B cell (primary cell): ENCODE results near the gene LRG1. TPM values are rescaled to one million over a fixed set of nuclear protein-coding genes. Genes with fewer than 3 reads are reported as not detected.

Experiments
- ATAC-seq: fragments of 200-7000 bp; cut with Tn5 transposase; one replicate; pipeline ENCODE4 v1.10.0; 2021; ENCODE audit warnings: low read depth, mild to moderate bottlenecking, moderate number of reproducible peaks, moderate library complexity
- CTCF ChIA-PET: fragments of 350-600 bp; sonication (Branson Sonifier 250); formaldehyde crosslinking; loops from one replicate; lab custom pipeline; 2021; ENCODE audit warnings: antibody characterized with exemption, inconsistent platforms; lab: Charles Lee
- POLR2A ChIA-PET: fragments of 350-600 bp; sonication (Branson Sonifier 250); formaldehyde crosslinking; loops from one replicate; lab custom pipeline; 2021; ENCODE audit warnings: antibody characterized with exemption; lab: Charles Lee
- DNase-seq: peaks from one replicate; pipeline ENCODE4 v3.0.0; 2013
- H2AFZ ChIP-seq: 2 replicates; pipeline ENCODE4 v1.6.1; 2012; ENCODE audit warnings: mild to moderate bottlenecking, low read depth, low read length; ENCODE audit not compliant: insufficient read depth, poor library complexity, severe bottlenecking
- H3K27ac ChIP-seq, 2 donors: 1 replicate in 1 of 2; 2 replicates in 1 of 2; pipeline ENCODE4 v1.5.1; 2012 to 2013; ENCODE audit warnings: low read length in 2 of 2, mild to moderate bottlenecking in 2 of 2, moderate library complexity in 1 of 2
- H3K27me3 ChIP-seq, 4 experiments: fragments of 200-600 bp in 1 of 4; sonication (generic) in 1 of 4; replicated peaks in 1 of 4; 1 replicate in 2 of 4; 2 replicates in 2 of 4; pipeline versions ENCODE4 v1.6.1 to v1.7.0; 2013 to 2016; ENCODE audit warnings: low read length in 3 of 4, mild to moderate bottlenecking in 2 of 4, mixed read lengths in 1 of 4, moderate library complexity in 1 of 4; ENCODE audit not compliant: insufficient read depth in 4 of 4, control insufficient read depth in 3 of 4; ENCODE audit errors: control extremely low read depth in 1 of 4
- H3K36me3 ChIP-seq, 2 experiments: replicated peaks in 1 of 2; 1 replicate in 1 of 2; 2 replicates in 1 of 2; pipeline versions ENCODE4 v1.6.1 to v1.7.1; 2013; ENCODE audit warnings: low read length in 1 of 2; ENCODE audit not compliant: insufficient read depth in 2 of 2, control insufficient read depth in 1 of 2; ENCODE audit errors: control extremely low read depth in 1 of 2, extremely low read depth in 1 of 2
- H3K4me1 ChIP-seq, 2 donors: fragments of 200-600 bp in 1 of 2; sonication (generic) in 1 of 2; 1 replicate in 1 of 2; 2 replicates in 1 of 2; pipeline versions ENCODE4 v1.5.1 to v1.6.1; 2013 to 2017; ENCODE audit warnings: low read length in 2 of 2; ENCODE audit not compliant: control insufficient read depth in 2 of 2, insufficient read depth in 2 of 2
- H3K4me2 ChIP-seq: replicated peaks from 2 replicates; pipeline ENCODE3; 2012; ENCODE audit warnings: mild to moderate bottlenecking, low read depth, low read length; ENCODE audit not compliant: poor library complexity, severe bottlenecking
- H3K4me3 ChIP-seq, 5 experiments: fragments of 200-600 bp in 1 of 5; sonication (generic) in 1 of 5; 1 replicate in 3 of 5; 2 replicates in 2 of 5; pipeline versions ENCODE4 v1.5.1 to v1.7.0; 2011 to 2016; ENCODE audit warnings: low read length in 4 of 5, mild to moderate bottlenecking in 4 of 5, low read depth in 2 of 5, control low read depth in 1 of 5, moderate library complexity in 1 of 5; ENCODE audit not compliant: insufficient read depth in 1 of 5; ENCODE audit errors: control extremely low read depth in 1 of 5, extremely low read depth in 1 of 5
- H3K79me2 ChIP-seq: fragments of 200-600 bp; sonication (generic); one replicate; pipeline ENCODE4 v1.6.0; 2016; ENCODE audit warnings: low read length; ENCODE audit not compliant: control insufficient read depth, insufficient read depth
- H3K9ac ChIP-seq: fragments of 200-600 bp; sonication (generic); 2 replicates; pipeline ENCODE4 v1.6.1; 2017; ENCODE audit warnings: mild to moderate bottlenecking, low read length, moderate library complexity
- H3K9me3 ChIP-seq, 3 donors: one replicate each; pipeline versions ENCODE4 v1.6.1 to v1.7.1; 2013; ENCODE audit warnings: low read length in 2 of 3; ENCODE audit not compliant: control insufficient read depth in 2 of 3, insufficient read depth in 1 of 3; ENCODE audit errors: control extremely low read depth in 1 of 3
- H4K20me1 ChIP-seq: 2 replicates; pipeline ENCODE4 v1.6.0; 2012; ENCODE audit warnings: mild to moderate bottlenecking, low read length; ENCODE audit not compliant: insufficient read depth, control insufficient read depth, poor library complexity, severe bottlenecking
- H3K27ac Mint-ChIP-seq: one replicate; pipeline ENCODE4 v1.8.0; 2021; ENCODE audit warnings: mixed read lengths
- H3K27me3 Mint-ChIP-seq: one replicate; pipeline ENCODE4 v1.8.0; 2021; ENCODE audit warnings: mixed read lengths
- H3K4me1 Mint-ChIP-seq: one replicate; pipeline ENCODE4 v1.8.0; 2021; ENCODE audit warnings: mixed read lengths
- H3K4me3 Mint-ChIP-seq: one replicate; pipeline ENCODE4 v1.8.0; 2021; ENCODE audit warnings: mixed read lengths
- H3K9me3 Mint-ChIP-seq: one replicate; pipeline ENCODE4 v1.8.0; 2022; ENCODE audit warnings: mixed read lengths; ENCODE audit not compliant: insufficient read depth
- EZH2 ChIP-seq: IDR thresholded peaks from 2 replicates; pipeline ENCODE4 v1.6.1; 2012; ENCODE audit warnings: borderline replicate concordance, low read depth, mild to moderate bottlenecking, moderate library complexity, low read length; ENCODE audit not compliant: insufficient read depth, poor library complexity, severe bottlenecking
- WGBS: methylation state at CpG from one replicate; pipeline ENCODE4 v1.1.5; 2013; ENCODE audit warnings: missing lambda C conversion rate; ENCODE audit not compliant: insufficient coverage; 5-methylcytosine and 5-hydroxymethylcytosine counted together
- intact Hi-C: fragments of 100-400 bp; cut with micrococcal nuclease; formaldehyde crosslinking; loops from one replicate; pipeline ENCODE4 v1.10.0; 2022
- polyA plus RNA-seq: library from polyadenylated mRNA; depleted of rRNA; stranded (reverse); fragments of >200 nt; gene quantifications from 2 replicates; pipeline ENCODE4 v1.2.3, GENCODE V29; 2012
- total RNA-seq, 2 donors: library from RNA; stranded (reverse); fragments of 120-200 nt in 1 of 2; gene quantifications; 1 replicate in 1 of 2; 2 replicates in 1 of 2; pipeline versions ENCODE4 v1.2.3 to v1.2.4, GENCODE V29; 2013 to 2022
- TF ChIP-seq, protein P1 (sequence below): fragments of 200-600 bp; IDR thresholded peaks from one replicate; pipeline ENCODE4 v1.8.0; 2022; ENCODE audit warnings: antibody characterized with exemption, mild to moderate bottlenecking

Gene LRG1
- total and polyA plus RNA-seq, 2 donors (not counting 1 experiment from before 2014, with no cell fraction given): 0.21 to 0.27 TPM

- no peak for ATAC-seq
- Histone ChIP-seq H3K79me2 (no peaks in the 10 kb centered on the region), H3K4me1 (peaks cover 16 to 19% of the 10 kb centered on the region in 2 donors), H3K27me3 (peaks cover 0 to 34% (median 7%) of the 10 kb centered on the region in 4 experiments), H4K20me1 (no peaks in the 10 kb centered on the region), H3K4me3 (no peak overlapping the region), H3K9ac (no peak overlapping the region), H3K9me3 (peaks cover 0 to 39% (median 0%) of the 10 kb centered on the region in 3 donors), H3K36me3 (no peaks in the 10 kb centered on the region), H3K27ac (no peak overlapping the region), H2AFZ (no peak overlapping the region), H3K4me2 (no peak overlapping the region)
- Mint-ChIP-seq H3K27me3 (peaks cover 17% of the 10 kb centered on the region), H3K4me3 (no peak overlapping the region), H3K27ac (no peak overlapping the region), H3K4me1 (peaks cover 15% of the 10 kb centered on the region), H3K9me3 (no peaks in the 10 kb centered on the region)
- POLR2A ChIA-PET: no interaction called here
- DNase-seq: no peak
- TF ChIP-seq, protein P1, sequence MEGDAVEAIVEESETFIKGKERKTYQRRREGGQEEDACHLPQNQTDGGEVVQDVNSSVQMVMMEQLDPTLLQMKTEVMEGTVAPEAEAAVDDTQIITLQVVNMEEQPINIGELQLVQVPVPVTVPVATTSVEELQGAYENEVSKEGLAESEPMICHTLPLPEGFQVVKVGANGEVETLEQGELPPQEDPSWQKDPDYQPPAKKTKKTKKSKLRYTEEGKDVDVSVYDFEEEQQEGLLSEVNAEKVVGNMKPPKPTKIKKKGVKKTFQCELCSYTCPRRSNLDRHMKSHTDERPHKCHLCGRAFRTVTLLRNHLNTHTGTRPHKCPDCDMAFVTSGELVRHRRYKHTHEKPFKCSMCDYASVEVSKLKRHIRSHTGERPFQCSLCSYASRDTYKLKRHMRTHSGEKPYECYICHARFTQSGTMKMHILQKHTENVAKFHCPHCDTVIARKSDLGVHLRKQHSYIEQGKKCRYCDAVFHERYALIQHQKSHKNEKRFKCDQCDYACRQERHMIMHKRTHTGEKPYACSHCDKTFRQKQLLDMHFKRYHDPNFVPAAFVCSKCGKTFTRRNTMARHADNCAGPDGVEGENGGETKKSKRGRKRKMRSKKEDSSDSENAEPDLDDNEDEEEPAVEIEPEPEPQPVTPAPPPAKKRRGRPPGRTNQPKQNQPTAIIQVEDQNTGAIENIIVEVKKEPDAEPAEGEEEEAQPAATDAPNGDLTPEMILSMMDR: no peak
- no peak for TF ChIP-seq EZH2
- intact Hi-C loops: no loop called here
- CTCF ChIA-PET: no interaction called here
- WGBS: 100% methylated on average over 3 of the region's 5 CpGs
Measured at GRCh38 chr19:4536798-4537197, 3.0 kb downstream of the LRG1 start.

DNA sequence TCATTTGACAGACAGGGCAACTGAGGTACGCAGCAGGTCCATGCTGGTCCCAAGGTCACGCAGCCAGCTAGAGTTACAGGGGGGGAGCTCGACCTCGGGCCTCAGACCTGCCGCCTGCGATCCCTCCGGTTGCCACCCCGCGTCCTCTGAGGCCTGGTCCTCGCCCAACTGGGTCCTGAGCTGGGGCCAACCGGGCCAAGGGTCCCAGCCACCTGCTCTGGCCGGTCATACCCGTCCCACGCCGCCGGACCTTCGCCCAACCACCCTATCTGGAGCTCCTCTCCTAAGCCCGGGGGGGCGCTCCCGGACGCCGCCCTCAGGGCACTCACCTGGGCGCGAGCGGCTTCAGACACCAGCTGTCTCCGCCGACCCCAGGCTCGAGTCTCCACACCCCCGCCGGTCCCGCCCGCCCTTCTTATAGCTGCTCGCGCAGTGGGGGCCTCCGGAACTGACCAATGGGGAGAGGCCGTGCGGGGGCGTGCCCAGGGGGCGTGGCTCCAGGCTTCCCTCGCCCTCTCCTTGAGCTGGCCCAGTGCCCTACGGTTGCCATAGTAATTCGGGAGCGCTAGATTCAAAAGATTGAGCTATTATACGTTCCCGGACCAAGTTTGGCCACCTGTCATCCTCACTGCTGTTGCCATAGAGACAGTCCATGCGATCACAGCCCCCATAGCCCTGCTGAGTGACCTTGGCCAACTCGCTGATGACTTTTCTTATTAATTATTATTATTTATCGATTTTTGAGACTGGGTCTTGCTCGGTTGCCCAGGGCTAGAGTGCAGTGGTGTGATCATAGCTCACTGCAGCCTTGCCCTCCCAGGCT lies 4.8 kb downstream of the LRG1 start, which contains the start of gene PLIN5:
PLIN5 (minus strand) TSS at position 389 of the 823 bp plus-strand sequence. CDS start 1,150 bp downstream, outside the sequence.
- Mint-ChIP-seq H3K27me3 (peaks cover 17% of the 10 kb centered on the region), H3K9me3 (no peaks in the 10 kb centered on the region), H3K27ac (no peak within 1 kb of the TSS), H3K4me1 (peaks cover 9% of the 10 kb centered on the region), H3K4me3 (peak within 1 kb of the TSS; percentile 44)
- peak; percentile 66 for ATAC-seq
- Histone ChIP-seq H3K9me3 (peaks cover 0 to 26% (median 0%) of the 10 kb centered on the region in 3 donors), H3K4me2 (peak within 1 kb of the TSS; percentile 52), H2AFZ (peak within 1 kb of the TSS; percentile 10), H3K36me3 (no peaks in the 10 kb centered on the region), H3K4me1 (peaks cover 11 to 17% of the 10 kb centered on the region in 2 donors), H3K9ac (no peak within 1 kb of the TSS), H3K27me3 (peaks cover 0 to 36% (median 7%) of the 10 kb centered on the region in 4 experiments), H3K4me3 (peak within 1 kb of the TSS in 3 of 5 experiments; percentile 7 to 9 (median 8)), H4K20me1 (no peaks in the 10 kb centered on the region), H3K27ac (no peak within 1 kb of the TSS), H3K79me2 (no peaks in the 10 kb centered on the region)
- intact Hi-C loops: no loop called here
- peak; percentile 51 for DNase-seq
- 18% methylated on average over 45 of the region's 49 CpGs for WGBS
- POLR2A ChIA-PET: no interaction called here
- CTCF ChIA-PET: interaction anchor here (0.7 to 4.3 kb wide), 3 partner anchors 10 to 538 kb away, joined by 3 to 25 read pairs (median 3); no protein-coding TSS in a partner anchor
- TF ChIP-seq, protein P1: no peak
- no peak for TF ChIP-seq EZH2
